A673 (cell line): ENCODE results near the gene KNDC1. TPM values are rescaled to one million over a fixed set of nuclear protein-coding genes. Genes with fewer than 3 reads are reported as not detected.

Experiments
- BruUV-seq: library from RNA; stranded (reverse); fragments of 400-500 nt; replicated peaks from 2 replicates; lab custom pipeline; 2021; lab: Mats Ljungman, UMichigan
- CTCF ChIA-PET: fragments of 300-600 bp; sonication (Branson Sonifier 250); formaldehyde crosslinking; loops from one replicate; lab custom pipeline; 2022; ENCODE audit warnings: antibody characterized with exemption; lab: Charles Lee
- POLR2A ChIA-PET: fragments of 300-600 bp; sonication (Branson Sonifier 250); formaldehyde crosslinking; loops from one replicate; lab custom pipeline; 2022; ENCODE audit warnings: antibody characterized with exemption; ENCODE audit not compliant: low non-redundant PET; lab: Charles Lee
- DNase-seq: peaks from one replicate; pipeline ENCODE4 v3.0.0-alpha.2; 2015; ENCODE audit warnings: low spot score
- H3K27ac ChIP-seq: fragments of 200-600 bp; sonication (generic); 2 replicates; pipeline ENCODE4 v1.5.1; 2016; ENCODE audit warnings: mixed run types, low read depth, mild to moderate bottlenecking, mixed read lengths, antibody characterized with exemption, low read length; ENCODE audit not compliant: poor library complexity, severe bottlenecking
- H3K27me3 ChIP-seq: fragments of 200-600 bp; sonication (generic); replicated peaks from 2 replicates; pipeline ENCODE4 v1.6.1; 2017; ENCODE audit warnings: mixed run types, low read depth, mild to moderate bottlenecking, mixed read lengths, antibody characterized with exemption, low read length; ENCODE audit not compliant: insufficient read depth, poor library complexity
- H3K36me3 ChIP-seq: fragments of 200-600 bp; sonication (generic); 2 replicates; pipeline ENCODE4 v1.6.1; 2016; ENCODE audit warnings: mixed run types, mild to moderate bottlenecking, mixed read lengths, antibody characterized with exemption, low read length; ENCODE audit not compliant: insufficient read depth, poor library complexity, severe bottlenecking
- H3K4me1 ChIP-seq: fragments of 200-600 bp; sonication (generic); 2 replicates; pipeline ENCODE4 v1.6.1; 2017; ENCODE audit warnings: mixed run types, mild to moderate bottlenecking, mixed read lengths, antibody characterized with exemption, low read length; ENCODE audit not compliant: insufficient read depth, poor library complexity, severe bottlenecking
- H3K4me3 ChIP-seq: fragments of 200-600 bp; sonication (generic); 2 replicates; pipeline ENCODE4 v1.5.1; 2016; ENCODE audit warnings: low read depth, mixed run types, mild to moderate bottlenecking, mixed read lengths, low read length; ENCODE audit not compliant: poor library complexity, severe bottlenecking
- H3K9me3 ChIP-seq: fragments of 200-600 bp; sonication (generic); 2 replicates; pipeline ENCODE4 v1.6.1; 2016; ENCODE audit warnings: mixed run types, low read depth, mild to moderate bottlenecking, mixed read lengths, antibody characterized with exemption, low read length; ENCODE audit not compliant: poor library complexity, severe bottlenecking
- CTCF ChIP-seq: fragments of 300-800, 200-600 bp; sonication (generic); conservative IDR thresholded peaks from 2 replicates; pipeline ENCODE4 v1.5.1; 2017; ENCODE audit warnings: low read depth, mild to moderate bottlenecking, antibody characterized with exemption, low read length, moderate library complexity, mixed read lengths
- EZH2 ChIP-seq: fragments of 200-600 bp; sonication (generic); IDR thresholded peaks from 2 replicates; pipeline ENCODE4 v1.6.1; 2017; ENCODE audit warnings: borderline replicate concordance, low read depth, mild to moderate bottlenecking, mixed read lengths, antibody characterized with exemption, low read length; ENCODE audit not compliant: poor library complexity, severe bottlenecking
- intact Hi-C: fragments of 100-400 bp; cut with micrococcal nuclease; formaldehyde crosslinking; loops from one replicate; pipeline ENCODE4 v1.10.0; 2022; ENCODE audit not compliant: unreplicated experiment
- total RNA-seq: library from RNA; stranded (reverse); gene quantifications from 2 replicates; pipeline ENCODE4 v1.2.3, GENCODE V29; 2021

Gene KNDC1
- total RNA-seq, 1 experiment from 2014 or later: not detected

GRCh38 chr10:133235265-133235855 is 75.3 kb downstream of the KNDC1 start:
- CTCF ChIA-PET: interaction anchor here (0.5 kb wide), 1 partner anchor 11 kb away, joined by 3 read pairs; no protein-coding TSS in a partner anchor
- H3K36me3 ChIP-seq: no peaks in the 10 kb centered on the region
- intact Hi-C loops: no loop called here
- no peak for DNase-seq
- no peaks in the 10 kb centered on the region for H3K9me3 ChIP-seq
- BruUV-seq: no TSS peak
- POLR2A ChIA-PET: no interaction called here
- no peak overlapping the region for H3K27ac ChIP-seq
- peaks cover 95% of the 10 kb centered on the region for H3K27me3 ChIP-seq
- TF ChIP-seq EZH2 (peak; percentile 20), CTCF (no peak)
- H3K4me1 ChIP-seq: no peaks in the 10 kb centered on the region
- no peak overlapping the region for H3K4me3 ChIP-seq

DNA sequence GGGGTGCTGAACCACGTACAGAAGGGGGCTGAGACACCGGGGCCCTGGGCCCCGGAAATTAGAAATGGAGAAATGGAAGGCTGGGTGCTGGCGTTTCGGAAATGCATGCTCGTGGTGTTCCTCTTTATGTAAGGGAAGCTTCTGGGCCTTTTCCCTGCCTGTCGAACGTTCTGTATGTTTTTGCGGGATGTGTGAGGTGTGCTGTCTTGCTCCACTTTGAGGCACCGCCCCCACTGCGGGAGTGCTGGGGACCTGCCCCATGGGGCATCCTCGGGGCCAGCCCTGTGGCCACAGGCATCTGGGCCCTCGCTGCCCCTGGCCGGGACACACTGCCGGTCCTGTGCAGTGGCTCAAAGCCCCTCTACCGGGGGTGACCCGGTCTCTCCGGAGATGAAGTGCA is 75.9 kb downstream of the KNDC1 start:
- Histone ChIP-seq H3K27me3 (peaks cover 94% of the 10 kb centered on the region), H3K9me3 (no peaks in the 10 kb centered on the region), H3K36me3 (no peaks in the 10 kb centered on the region), H3K27ac (no peak overlapping the region), H3K4me1 (no peaks in the 10 kb centered on the region), H3K4me3 (no peak overlapping the region)
- intact Hi-C loops: no loop called here
- TF ChIP-seq CTCF: no peak
- no peak for TF ChIP-seq EZH2
- ChIA-PET POLR2A (no interaction called here), CTCF (no interaction called here)
- no peak for DNase-seq
- BruUV-seq: no TSS peak

GRCh38 chr10:133236401-133237240 is 76.6 kb downstream of the KNDC1 start:
- Histone ChIP-seq H3K9me3 (no peaks in the 10 kb centered on the region), H3K4me3 (no peak overlapping the region), H3K27me3 (peaks cover 95% of the 10 kb centered on the region), H3K36me3 (no peaks in the 10 kb centered on the region), H3K4me1 (no peaks in the 10 kb centered on the region), H3K27ac (no peak overlapping the region)
- TF ChIP-seq CTCF (no peak), EZH2 (no peak)
- ChIA-PET CTCF (no interaction called here), POLR2A (no interaction called here)
- no peak for DNase-seq
- BruUV-seq: no TSS peak
- intact Hi-C loops: no loop called here
